PC-3 (cell line): ENCODE data around the gene CD4. TPM values are rescaled to one million over a fixed set of nuclear protein-coding genes. Genes with fewer than 3 reads are reported as not detected.
"Not testable (repeated sequence)": the region's sequence is repeated elsewhere in the genome, so short reads cannot be mapped to it uniquely, and the experiment has no call there.

Source experiments
- ATAC-seq: fragments of 200-7000 bp; cut with Tn5 transposase; 2 replicates; pipeline ENCODE4 v1.9.1; 2020; ENCODE audit warnings: mild to moderate bottlenecking, moderate library complexity
- BruUV-seq: library from RNA; stranded (reverse); fragments of 400-500 nt; replicated peaks from 2 replicates; lab custom pipeline; 2021; lab: Mats Ljungman, UMichigan
- CTCF ChIA-PET: fragments of 300-600 bp; sonication (Branson Sonifier 250); formaldehyde crosslinking; loops from one replicate; lab custom pipeline; 2022; ENCODE audit warnings: antibody characterized with exemption; lab: Charles Lee
- POLR2A ChIA-PET: fragments of 300-600 bp; sonication (Branson Sonifier 250); formaldehyde crosslinking; loops from one replicate; lab custom pipeline; 2022; ENCODE audit warnings: antibody characterized with exemption; ENCODE audit not compliant: unreplicated experiment; lab: Charles Lee
- DNase-seq: peaks from one replicate; pipeline ENCODE4 v3.0.0-alpha.2; 2015
- H2AFZ ChIP-seq: fragments of 300-600 bp; sonication (generic); 2 replicates; pipeline ENCODE4 v1.6.0; 2016; ENCODE audit warnings: antibody characterized with exemption, low read length
- H3F3A ChIP-seq: fragments of 300-600 bp; sonication (generic); one replicate; pipeline ENCODE4 v1.6.0; 2017; ENCODE audit warnings: antibody characterized with exemption, low read length, control low read depth, mild to moderate bottlenecking; ENCODE audit not compliant: unreplicated experiment
- H3K27ac ChIP-seq: fragments of 300-600 bp; sonication (generic); 2 replicates; pipeline ENCODE4 v1.5.1; 2016; ENCODE audit warnings: mild to moderate bottlenecking, low read length
- H3K27me3 ChIP-seq: fragments of 300-600 bp; sonication (generic); 2 replicates; pipeline ENCODE4 v1.6.1; 2016; ENCODE audit warnings: low read length, mixed read lengths
- H3K36me3 ChIP-seq: fragments of 300-600 bp; sonication (generic); 2 replicates; pipeline ENCODE4 v1.6.1; 2016; ENCODE audit warnings: low read depth, mixed run types, low read length, mixed read lengths
- H3K4me1 ChIP-seq: fragments of 300-600 bp; sonication (generic); 2 replicates; pipeline ENCODE4 v1.5.1; 2016; ENCODE audit warnings: low read length; ENCODE audit not compliant: insufficient read depth
- H3K4me2 ChIP-seq: fragments of 300-600 bp; sonication (generic); 2 replicates; pipeline ENCODE4 v1.6.0; 2016; ENCODE audit warnings: low read length
- H3K4me3 ChIP-seq: fragments of 300-600 bp; sonication (generic); 2 replicates; pipeline ENCODE4 v1.5.1; 2016; ENCODE audit warnings: mild to moderate bottlenecking, low read length, mixed read lengths
- H3K79me2 ChIP-seq: fragments of 300-600 bp; sonication (generic); 2 replicates; pipeline ENCODE4 v1.6.1; 2017; ENCODE audit warnings: low read length, mixed read lengths
- H3K9ac ChIP-seq: fragments of 300-600 bp; sonication (generic); 2 replicates; pipeline ENCODE4 v1.6.0; 2016; ENCODE audit warnings: mild to moderate bottlenecking, low read length
- H3K9me2 ChIP-seq: fragments of 300-600 bp; sonication (generic); replicated peaks from 2 replicates; pipeline ENCODE4 v1.6.1; 2016; ENCODE audit warnings: mixed run types, low read length, mixed read lengths
- H3K9me3 ChIP-seq: fragments of 300-600 bp; sonication (generic); 2 replicates; pipeline ENCODE4 v1.6.1; 2016; ENCODE audit warnings: low read length, mixed read lengths
- H4K20me1 ChIP-seq: fragments of 300-600 bp; sonication (generic); 2 replicates; pipeline ENCODE4 v1.6.1; 2016; ENCODE audit warnings: low read length, mixed read lengths
- EZH2 ChIP-seq: fragments of 300-600 bp; sonication (generic); IDR thresholded peaks from one replicate; pipeline ENCODE4 v1.6.1; 2017; ENCODE audit warnings: antibody characterized with exemption, mild to moderate bottlenecking, low read length; ENCODE audit not compliant: unreplicated experiment
- EZH2phosphoT487 ChIP-seq: fragments of 300-600 bp; sonication (generic); IDR thresholded peaks from 2 replicates; pipeline ENCODE4 v1.6.1; 2018; ENCODE audit warnings: mild to moderate bottlenecking, antibody characterized with exemption, low read length, borderline replicate concordance
- intact Hi-C: fragments of 100-400 bp; cut with micrococcal nuclease; formaldehyde crosslinking; loops from 2 replicates; pipeline ENCODE4 v1.9.0; 2023
- total RNA-seq: library from RNA; depleted of rRNA; stranded (reverse); fragments of >200 nt; gene quantifications from 2 replicates; pipeline ENCODE4 v1.2.3, GENCODE V29; 2014
- TF ChIP-seq, protein P1 (sequence below): fragments of 300-600 bp; sonication (generic); conservative IDR thresholded peaks from 2 replicates; pipeline ENCODE4 v1.5.1; 2017; ENCODE audit warnings: antibody characterized with exemption, low read depth, mild to moderate bottlenecking, low read length

The CD4 gene
- total RNA-seq, 1 experiment from 2014 or later: not detected

DNA sequence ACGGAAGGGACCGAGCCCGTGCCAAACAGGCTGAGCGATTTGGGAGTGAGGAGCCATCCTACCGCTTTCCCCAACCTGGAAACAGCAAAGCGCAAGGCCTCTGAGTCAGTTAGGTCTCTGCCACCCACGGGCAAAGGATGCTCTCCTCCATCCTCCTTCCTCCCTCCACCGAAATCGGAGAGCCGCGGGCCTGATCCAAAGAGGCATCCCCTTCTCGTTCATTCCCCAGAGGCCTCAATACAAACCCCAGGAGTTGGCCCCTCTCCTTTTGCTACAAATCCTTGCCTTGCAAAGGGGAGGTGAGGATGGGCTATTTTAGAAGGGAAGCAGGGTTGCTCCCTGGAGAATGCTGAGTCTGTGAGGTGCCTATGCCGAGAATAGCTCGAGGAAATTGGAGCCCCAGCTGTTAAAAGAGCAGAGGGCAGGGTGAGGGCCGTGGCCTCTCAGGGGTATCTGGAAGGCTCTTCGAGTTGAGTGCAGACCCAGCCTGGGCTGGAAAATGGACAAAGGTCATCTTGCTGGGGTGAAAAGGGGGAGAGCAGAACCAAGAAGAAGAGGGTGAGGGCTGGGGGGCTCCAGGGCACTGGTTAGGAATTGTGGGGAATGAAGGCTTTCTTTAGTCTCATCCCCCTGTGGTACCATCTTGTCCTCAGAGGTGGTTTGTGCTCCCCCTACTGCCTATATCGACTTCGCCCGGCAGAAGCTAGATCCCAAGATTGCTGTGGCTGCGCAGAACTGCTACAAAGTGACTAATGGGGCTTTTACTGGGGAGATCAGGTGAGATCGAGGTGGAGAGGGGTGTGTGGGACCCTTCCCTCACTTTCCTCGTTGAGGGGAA lies 79.1 kb downstream of the CD4 start:
- Histone ChIP-seq H3F3A (peaks cover 3% of the 10 kb centered on the region), H3K9ac (peak overlapping the region; percentile 97), H3K27me3 (no peaks in the 10 kb centered on the region), H3K36me3 (peaks cover 25% of the 10 kb centered on the region), H4K20me1 (peaks cover 23% of the 10 kb centered on the region), H3K4me1 (peaks cover 38% of the 10 kb centered on the region), H3K27ac (no peak overlapping the region), H3K4me2 (peak overlapping the region; percentile 98), H3K9me2 (no peaks in the 10 kb centered on the region), H3K9me3 (no peaks in the 10 kb centered on the region), H3K79me2 (peaks cover 28% of the 10 kb centered on the region), H3K4me3 (peak overlapping the region; percentile 97), H2AFZ (no peak overlapping the region)
- no peak for DNase-seq
- intact Hi-C loops: loop anchor here (5.0 kb wide), 1 partner anchor 59 kb away; the partner anchor contains the start of gene ATN1
- ATAC-seq: no peak
- TSS peak; percentile 33 for BruUV-seq
- TF ChIP-seq, protein P1, sequence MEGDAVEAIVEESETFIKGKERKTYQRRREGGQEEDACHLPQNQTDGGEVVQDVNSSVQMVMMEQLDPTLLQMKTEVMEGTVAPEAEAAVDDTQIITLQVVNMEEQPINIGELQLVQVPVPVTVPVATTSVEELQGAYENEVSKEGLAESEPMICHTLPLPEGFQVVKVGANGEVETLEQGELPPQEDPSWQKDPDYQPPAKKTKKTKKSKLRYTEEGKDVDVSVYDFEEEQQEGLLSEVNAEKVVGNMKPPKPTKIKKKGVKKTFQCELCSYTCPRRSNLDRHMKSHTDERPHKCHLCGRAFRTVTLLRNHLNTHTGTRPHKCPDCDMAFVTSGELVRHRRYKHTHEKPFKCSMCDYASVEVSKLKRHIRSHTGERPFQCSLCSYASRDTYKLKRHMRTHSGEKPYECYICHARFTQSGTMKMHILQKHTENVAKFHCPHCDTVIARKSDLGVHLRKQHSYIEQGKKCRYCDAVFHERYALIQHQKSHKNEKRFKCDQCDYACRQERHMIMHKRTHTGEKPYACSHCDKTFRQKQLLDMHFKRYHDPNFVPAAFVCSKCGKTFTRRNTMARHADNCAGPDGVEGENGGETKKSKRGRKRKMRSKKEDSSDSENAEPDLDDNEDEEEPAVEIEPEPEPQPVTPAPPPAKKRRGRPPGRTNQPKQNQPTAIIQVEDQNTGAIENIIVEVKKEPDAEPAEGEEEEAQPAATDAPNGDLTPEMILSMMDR: peak; percentile 20; the same call in 1 of the 2 replicates
- no peak for TF ChIP-seq EZH2phosphoT487
- POLR2A ChIA-PET: no interaction called here
- CTCF ChIA-PET: interaction anchor here (1.3 kb wide), 1 partner anchor 16 kb away, joined by 4 read pairs; the partner anchor contains the start of gene USP5

DNA sequence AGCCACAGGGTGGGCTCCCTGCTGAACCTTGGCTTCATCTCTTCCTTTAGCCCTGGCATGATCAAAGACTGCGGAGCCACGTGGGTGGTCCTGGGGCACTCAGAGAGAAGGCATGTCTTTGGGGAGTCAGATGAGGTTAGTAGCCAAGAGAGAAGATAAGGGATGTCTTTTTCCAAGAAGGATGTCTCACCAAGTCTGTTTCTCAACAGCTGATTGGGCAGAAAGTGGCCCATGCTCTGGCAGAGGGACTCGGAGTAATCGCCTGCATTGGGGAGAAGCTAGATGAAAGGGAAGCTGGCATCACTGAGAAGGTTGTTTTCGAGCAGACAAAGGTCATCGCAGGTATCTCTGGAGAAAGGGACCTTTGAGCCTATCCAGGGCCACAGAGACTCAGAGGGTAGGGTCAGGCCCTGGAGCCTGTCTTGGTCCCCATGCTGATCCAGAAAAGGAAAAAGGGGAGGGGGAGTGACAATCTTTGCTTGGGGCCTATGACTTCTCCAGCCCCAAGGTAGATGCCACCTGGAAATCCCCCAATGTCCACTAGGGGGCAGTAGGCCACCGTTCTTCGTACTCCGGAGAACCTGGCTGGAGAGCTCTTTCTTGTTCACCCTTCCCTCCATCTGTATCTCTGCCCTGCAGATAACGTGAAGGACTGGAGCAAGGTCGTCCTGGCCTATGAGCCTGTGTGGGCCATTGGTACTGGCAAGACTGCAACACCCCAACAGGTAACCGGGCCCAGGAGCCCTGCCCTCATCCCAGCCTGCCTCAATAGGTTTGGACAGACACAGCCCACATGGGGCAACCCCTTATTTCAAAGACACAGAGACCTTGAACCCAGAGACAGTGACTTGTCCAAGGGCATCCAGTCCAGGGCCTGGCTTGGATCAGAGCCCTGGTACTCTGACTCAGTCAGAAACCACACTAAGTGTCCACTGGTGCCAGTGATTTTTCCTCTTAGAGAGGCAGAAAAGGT lies 80.0 kb downstream of the CD4 start:
- no peak for TF ChIP-seq EZH2
- TF ChIP-seq, protein P1: peak; percentile 77
- no peak overlapping the region for H3K27ac ChIP-seq
- H3K4me1 ChIP-seq: peaks cover 38% of the 10 kb centered on the region
- ChIA-PET POLR2A (interaction anchor here (0.6 kb wide), 1 partner anchor 56 kb away, joined by 3 read pairs; no protein-coding TSS in a partner anchor), CTCF (interaction anchor here (0.5 to 1.5 kb wide), 7 partner anchors 17 to 96 kb away, joined by 3 to 16 read pairs (median 4); partner anchors contain the start of genes C12orf57, CDCA3, RNU7-1 and USP5)
- peak overlapping the region; percentile 97 for H3K4me3 ChIP-seq
- peak; percentile 83 for DNase-seq
- intact Hi-C loops: loop anchor here (5.0 kb wide), 1 partner anchor 58 kb away; the partner anchor contains the start of gene ATN1
- peaks cover 23% of the 10 kb centered on the region for H3K36me3 ChIP-seq
- H3K9me2 ChIP-seq: no peaks in the 10 kb centered on the region
- H3F3A ChIP-seq: peaks cover 3% of the 10 kb centered on the region
- no TSS peak for BruUV-seq
- H3K9ac ChIP-seq: peak overlapping the region; percentile 97; the same call in 1 of the 2 replicates
- peak overlapping the region; percentile 98 for H3K4me2 ChIP-seq
- H3K9me3 ChIP-seq: no peaks in the 10 kb centered on the region
- no peaks in the 10 kb centered on the region for H3K27me3 ChIP-seq
- no peak; the same call in 1 of the 2 replicates for ATAC-seq
- no peak overlapping the region for H2AFZ ChIP-seq
- H4K20me1 ChIP-seq: peaks cover 23% of the 10 kb centered on the region
- H3K79me2 ChIP-seq: peaks cover 28% of the 10 kb centered on the region

DNA sequence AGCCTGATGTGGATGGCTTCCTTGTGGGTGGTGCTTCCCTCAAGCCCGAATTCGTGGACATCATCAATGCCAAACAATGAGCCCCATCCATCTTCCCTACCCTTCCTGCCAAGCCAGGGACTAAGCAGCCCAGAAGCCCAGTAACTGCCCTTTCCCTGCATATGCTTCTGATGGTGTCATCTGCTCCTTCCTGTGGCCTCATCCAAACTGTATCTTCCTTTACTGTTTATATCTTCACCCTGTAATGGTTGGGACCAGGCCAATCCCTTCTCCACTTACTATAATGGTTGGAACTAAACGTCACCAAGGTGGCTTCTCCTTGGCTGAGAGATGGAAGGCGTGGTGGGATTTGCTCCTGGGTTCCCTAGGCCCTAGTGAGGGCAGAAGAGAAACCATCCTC lies 81.0 kb downstream of the CD4 start:
- H3K36me3 ChIP-seq: peaks cover 23% of the 10 kb centered on the region
- H2AFZ ChIP-seq, H3K4me2 ChIP-seq, H3K27me3 ChIP-seq, BruUV-seq, H3K27ac ChIP-seq, H3K4me3 ChIP-seq, ATAC-seq, DNase-seq, H3F3A ChIP-seq, H3K9me3 ChIP-seq, H3K9ac ChIP-seq, intact Hi-C loops, H3K9me2 ChIP-seq: not testable (repeated sequence)
- ChIA-PET POLR2A (interaction anchor here (0.7 kb wide), 1 partner anchor 18 kb away, joined by 9 read pairs; no protein-coding TSS in a partner anchor), CTCF (interaction anchor here (1.5 kb wide), 1 partner anchor 21 kb away, joined by 16 read pairs; no protein-coding TSS in a partner anchor)
- H4K20me1 ChIP-seq: peaks cover 23% of the 10 kb centered on the region
- H3K4me1 ChIP-seq: peaks cover 38% of the 10 kb centered on the region
- peaks cover 33% of the 10 kb centered on the region for H3K79me2 ChIP-seq
